ENCODE data around the gene SPRED1.

- TF ChIP-seq RCOR1 (IDR thresholded peaks at IDR 0.05; ENCODE audit: low read depth, low read length) (no peak), RNF2 (IDR thresholded peaks at IDR 0.05; ENCODE audit: borderline replicate concordance, low read depth) (no peak), POLR2A (IDR thresholded peaks at IDR 0.05; ENCODE audit: low read length) (no peak), USF2 (IDR thresholded peaks at IDR 0.05) (no peak), CTCF (IDR thresholded peaks at IDR 0.05) (no peak), CEBPB (IDR thresholded peaks at IDR 0.05) (no peak), MAX (IDR thresholded peaks at IDR 0.05) (no peak), SMC3 (IDR thresholded peaks at IDR 0.05) (no peak)
Observed at GRCh38 chr15:38299216-38299615, 46.6 kb downstream of the SPRED1 start.

All from A549 (cell line).